Measurements from ENCODE around the gene SSBP3.

- TF ChIP-seq POLR2A (IDR thresholded peaks at IDR 0.05) = no peak
- TF ChIP-seq CTCF (IDR thresholded peaks at IDR 0.05) = no peak
Observed at GRCh38 chr1:54359393-54360162, 46.6 kb downstream of the SSBP3 start.
